Activated T-helper 9 cell treated with anti-CD3 and anti-CD28 coated beads, Interleukin-2, amount 50 U/mL, for 16 hours (primary cell): ENCODE results near the gene PXMP2.

ENCODE experiments used
- DNase-seq: peaks from one replicate; pipeline ENCODE4 v3.0.0-alpha.2; 2020; ENCODE audit warnings: low read depth

PXMP2 gene

DNA sequence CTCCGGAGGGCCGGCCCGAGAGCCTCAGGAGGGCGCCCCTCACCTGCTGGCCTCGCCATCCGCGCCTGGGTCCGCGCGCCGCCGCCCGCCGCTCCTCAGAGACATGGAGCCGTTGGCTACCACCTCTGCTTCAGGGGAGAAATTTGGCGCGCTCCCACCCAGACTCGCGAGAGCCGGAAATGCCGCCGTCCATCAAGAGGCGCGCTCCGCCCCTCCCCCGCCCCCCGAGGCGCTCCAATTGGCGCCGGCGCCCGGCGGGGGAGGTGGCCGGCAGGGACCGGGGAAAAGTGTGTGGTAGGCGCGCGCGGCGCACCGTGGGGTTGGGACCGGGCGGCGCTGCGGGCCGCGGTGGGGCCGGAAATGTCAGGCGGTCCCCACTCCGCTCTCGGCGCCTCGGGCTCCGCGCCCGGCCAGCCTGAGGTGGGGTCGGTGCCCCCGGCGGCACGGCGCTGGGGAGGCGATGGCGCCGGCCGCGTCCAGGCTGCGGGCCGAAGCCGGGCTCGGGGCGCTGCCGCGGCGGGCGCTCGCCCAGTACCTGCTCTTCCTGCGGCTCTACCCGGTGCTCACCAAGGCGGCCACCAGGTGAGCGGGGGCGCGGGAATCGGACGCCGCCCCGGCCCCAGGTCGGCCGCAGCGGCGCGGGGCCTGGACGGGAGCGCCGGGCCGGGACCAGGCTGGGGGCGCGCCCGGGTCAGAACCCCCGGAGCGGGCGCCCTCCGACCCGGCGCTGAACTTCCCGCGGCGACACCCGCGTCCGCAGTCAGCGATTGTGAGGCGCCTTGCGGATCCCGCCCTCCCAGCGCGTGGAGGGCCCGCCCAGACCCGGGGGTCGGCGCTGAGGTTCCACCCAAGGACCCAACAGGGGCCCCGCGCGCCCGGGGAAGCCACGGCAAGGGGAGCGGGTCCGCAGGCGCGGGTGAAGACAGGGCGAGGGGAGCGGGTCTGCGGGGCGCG is at the start of gene PXMP2, which contains the start of gene POLE:
PXMP2 (plus strand) TSS at position 377 of the 954 bp plus-strand sequence; CDS start at position 461, 84 bp downstream.
POLE (minus strand) TSS at position 132 of the 954 bp plus-strand sequence; CDS start at position 105, 27 bp downstream.
- DNase-seq: peak; percentile 94

DNA sequence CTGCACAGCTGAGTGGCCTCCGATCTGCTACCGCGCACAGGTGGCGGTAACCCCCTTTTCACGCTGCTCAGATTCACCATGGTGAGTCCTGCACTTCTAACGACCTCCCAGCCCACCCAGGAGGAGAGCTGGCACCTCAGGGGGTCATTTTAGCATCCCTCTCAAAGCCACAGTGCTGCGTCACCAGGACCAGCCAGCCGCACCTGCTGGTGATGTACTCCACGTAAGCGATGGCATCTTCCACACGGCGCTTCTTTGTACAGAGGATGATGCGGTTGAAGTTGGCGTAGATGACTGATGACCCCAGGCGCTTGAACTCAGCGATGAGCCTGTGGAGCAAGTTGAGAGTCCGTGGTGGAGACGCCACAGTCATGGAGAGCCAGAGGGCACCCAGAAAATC is 49.6 kb upstream of the PXMP2 start:
- DNase-seq: no peak

DNA sequence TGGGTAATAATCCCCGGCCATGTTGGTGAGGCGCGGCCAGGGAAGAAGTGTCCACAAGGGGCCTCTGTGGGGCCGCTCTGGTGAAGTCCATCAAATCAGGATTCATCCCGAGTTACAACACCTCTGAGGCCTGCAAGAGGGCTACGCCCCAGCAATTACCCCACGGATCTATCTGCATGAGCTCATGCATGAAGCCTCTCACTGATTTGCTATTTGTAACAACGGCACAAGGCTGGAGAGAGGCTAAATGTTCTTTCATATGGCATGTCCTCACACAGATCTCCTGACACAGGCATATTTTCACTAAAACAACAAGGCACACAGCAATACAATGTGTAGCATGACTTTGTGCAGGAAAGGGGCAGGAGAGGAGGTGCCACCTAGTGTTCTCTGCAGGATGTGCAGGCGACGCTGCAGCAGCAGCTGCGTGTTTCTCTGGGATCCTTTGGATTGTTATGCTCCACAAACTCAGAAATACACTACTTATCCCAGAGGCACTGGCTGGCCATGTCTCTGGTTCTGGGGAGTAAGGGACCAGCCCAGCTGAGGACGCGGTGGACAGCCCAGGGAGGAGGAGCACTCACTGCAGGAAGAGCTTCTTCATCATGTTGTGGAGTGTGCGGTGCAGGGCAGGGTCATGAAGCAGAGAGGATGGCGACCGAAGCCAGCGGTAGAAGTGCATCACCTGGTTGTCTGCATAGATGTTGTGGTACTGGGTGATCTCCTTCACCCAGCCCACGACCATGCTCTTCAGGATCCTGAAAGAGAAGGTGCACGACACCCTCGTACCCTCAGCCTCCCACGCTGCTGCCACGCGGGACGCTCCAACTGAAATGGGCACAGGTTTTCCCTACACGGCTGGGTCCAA is 48.6 kb upstream of the PXMP2 start:
- no peak for DNase-seq

- no peak for DNase-seq
Observed at GRCh38 chr12:132639956-132640520, 47.3 kb upstream of the PXMP2 start.

- DNase-seq: no peak
Observed at GRCh38 chr12:132640936-132641335, 46.5 kb upstream of the PXMP2 start.

- no peak for DNase-seq
Observed at GRCh38 chr12:132641811-132642650, 45.4 kb upstream of the PXMP2 start.

DNA sequence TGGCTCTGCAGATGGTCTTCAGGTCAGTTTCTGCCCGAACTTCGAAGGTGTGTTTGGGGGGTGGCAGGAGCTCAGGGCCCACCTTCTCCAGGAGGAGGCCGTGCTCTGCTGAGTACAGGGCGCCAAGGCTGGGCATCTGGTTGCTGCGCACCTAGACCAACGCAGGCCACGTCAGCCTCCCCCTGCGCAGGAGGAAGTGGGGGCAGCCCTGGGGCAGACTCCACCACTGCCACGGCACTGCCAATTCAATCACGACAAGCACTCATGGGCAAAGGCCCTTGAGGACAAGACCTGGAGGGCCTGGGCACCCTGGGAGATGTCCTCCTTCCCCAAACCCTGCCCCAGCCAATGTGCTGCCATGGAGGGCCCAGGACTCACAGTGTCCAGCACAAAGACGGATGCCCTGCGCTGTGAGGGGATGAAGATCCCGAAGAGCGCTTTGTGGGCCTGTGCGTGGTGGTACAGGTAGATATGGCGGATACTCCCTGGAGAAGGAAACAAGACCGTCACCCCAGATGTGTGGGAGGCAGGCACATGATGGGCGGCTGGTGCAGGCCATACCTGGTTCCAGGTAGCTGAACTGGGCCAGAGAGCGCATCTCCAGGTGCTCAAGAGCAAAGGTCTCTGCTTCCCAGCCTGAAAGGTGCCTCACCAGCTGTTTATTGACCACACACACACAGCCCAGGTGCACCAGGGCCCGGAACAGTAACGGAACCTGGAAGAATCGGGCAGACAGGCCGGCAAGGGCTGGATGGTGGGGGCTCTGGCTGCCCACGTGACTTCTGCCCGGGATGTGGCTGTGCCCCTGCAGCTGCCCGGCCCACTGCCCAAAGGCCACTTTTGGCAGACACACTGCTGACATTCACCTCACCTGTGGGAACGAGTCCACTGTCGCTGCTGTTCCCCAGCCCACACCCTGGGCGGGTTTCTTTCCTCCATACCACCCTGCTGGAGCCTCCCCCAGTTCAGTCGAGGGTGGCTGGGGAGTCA is 44.2 kb upstream of the PXMP2 start:
- DNase-seq: no peak

DNA sequence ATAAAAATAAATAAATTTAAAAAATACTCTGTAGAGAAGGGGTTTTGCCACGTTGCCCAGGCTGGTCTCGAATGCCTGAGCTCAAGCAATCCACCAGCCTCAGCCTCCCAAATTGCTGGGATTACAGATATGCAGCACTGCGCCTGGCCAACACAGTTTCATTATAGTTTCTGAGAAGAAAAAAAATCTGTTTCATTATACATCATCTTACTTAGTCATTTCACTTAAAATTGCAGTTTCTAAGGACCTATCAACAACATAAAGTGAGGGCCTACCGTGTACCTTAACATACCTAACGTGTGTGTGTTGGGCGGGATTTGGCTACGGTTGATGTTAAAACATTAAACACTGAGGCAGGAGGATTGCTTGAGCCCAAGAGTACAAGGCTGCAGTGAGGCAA is 40.5 kb upstream of the PXMP2 start:
- no peak for DNase-seq

GRCh38 chr12:132647858-132648257 is 39.5 kb upstream of the PXMP2 start:
- DNase-seq: no peak

GRCh38 chr12:132648616-132649225 is 38.7 kb upstream of the PXMP2 start:
- DNase-seq: no peak

DNA sequence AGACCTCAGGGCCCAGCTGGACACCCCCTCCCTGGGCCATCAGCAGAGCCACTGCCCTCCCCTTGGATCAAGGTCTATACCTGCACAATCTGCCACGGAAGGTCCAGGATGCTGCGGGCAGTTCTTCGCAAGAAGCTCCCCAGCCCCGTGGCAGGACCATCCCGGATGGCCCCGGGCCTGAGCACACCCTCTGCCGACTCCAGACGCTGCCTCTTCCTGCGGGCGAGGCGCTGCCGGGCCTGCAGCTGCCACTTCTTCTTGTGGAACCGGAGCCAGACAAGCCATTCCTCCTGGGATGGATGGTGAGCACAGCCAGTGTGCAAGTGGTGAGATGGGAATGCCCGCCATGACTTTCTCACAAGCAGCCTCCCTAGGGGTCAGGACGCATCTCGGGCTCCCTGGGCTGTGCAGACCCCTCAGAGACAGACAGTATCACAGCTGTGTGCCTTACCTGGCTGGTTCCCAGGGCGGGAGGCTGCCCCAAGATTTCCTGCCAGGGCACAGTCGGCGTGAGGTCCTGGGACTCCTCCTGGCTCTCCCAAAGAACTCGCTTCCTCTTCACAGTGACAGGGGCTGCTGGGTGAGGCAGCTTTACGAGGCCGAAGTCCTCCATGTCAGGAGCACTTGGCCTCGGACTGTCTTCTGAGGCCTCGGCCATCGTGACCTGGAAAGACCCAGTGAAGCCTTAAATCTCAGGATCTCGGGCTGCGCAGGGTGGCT is 38.0 kb upstream of the PXMP2 start:
- no peak for DNase-seq

DNA sequence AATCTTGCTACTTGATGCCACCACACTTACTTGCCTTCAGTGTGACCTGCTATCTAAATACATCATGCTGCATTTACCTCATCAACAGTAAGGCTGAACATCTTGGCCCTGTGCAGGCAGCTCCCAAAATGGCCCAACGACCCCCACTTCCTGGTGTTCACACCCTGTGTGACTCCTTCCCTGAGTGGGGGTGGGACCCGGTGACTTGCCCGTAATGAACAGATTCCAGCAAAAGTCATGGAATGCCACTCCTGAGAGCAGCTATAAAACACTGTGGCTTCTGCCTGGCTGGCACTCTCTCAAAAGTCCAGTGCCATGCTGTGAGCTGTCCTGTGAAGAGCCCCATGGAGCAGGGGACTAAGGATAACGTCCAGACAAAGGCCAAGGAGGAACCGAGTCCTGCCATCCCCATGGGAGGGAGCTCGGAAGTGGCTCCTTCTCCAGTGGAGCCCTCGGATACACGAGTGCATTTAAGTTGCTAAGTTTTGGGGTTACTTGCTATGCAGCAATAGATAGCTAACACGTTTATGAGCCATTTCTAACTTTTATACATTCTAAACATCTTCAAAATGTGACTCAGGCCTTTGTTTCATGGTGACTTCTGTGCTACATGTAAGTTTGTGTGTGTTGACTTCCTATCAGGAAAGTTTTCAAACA is 35.8 kb upstream of the PXMP2 start:
- DNase-seq: no peak

DNA sequence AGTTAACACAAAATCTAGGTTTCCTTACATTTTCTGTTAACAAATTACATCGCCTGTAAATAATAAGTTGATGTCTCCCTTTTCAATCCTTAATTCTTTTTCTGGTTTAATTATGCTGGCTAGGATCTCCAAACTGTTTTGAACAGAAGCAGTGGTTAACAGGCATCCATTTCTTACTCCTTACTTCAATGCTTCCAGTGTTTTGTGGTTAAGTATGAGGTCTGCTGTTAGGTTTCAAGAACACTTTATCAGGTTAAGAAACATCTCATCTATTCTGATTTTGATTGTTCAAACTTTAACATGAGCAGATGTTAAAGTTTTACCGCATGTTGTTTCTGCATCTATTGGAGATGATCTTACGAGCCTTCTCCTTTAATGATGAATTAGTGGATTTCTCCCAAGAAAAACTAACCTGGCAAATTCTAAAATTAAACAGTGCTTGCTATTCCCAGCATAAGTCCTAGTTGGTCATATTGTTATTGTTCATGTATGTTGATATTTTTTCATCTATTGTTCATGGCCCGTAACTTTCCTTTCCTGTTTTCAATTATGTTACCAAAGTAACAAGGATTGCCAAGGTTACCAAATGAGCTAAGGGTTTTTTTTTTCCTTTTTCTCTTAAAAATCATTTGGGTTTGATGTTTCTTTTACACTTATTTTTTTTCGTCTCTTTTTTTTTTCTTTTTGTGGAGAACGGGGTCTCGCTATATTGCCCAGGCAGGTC is 33.7 kb upstream of the PXMP2 start:
- DNase-seq: no peak

- DNase-seq: no peak
Observed at GRCh38 chr12:132657004-132657727, 30.2 kb upstream of the PXMP2 start.

- no peak for DNase-seq
Observed at GRCh38 chr12:132658149-132658894, 29.1 kb upstream of the PXMP2 start.

DNA sequence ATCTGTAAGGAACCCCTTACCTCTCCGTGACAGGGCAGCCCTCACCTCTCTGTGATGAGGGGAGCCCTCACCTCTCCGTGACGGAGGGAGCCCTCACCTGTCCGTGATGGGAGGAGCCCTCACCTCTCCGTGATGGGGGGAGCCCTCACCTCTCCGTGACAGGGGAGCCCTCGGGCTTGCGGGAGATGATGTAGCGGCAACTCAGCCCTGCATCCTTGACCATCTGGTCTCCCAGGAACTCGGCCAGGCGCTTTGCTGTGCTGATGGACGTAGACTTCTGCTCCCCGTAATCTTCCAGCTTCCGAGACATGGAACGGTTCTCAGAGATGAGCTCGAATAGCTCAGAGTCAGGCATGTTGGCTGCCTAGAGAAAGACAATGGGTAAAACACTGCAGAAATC is 28.2 kb upstream of the PXMP2 start:
- DNase-seq: no peak
